GM12878 (cell line): ENCODE measurements around the gene NPL. TPM values are rescaled to one million over a fixed set of nuclear protein-coding genes. Genes with fewer than 3 reads are reported as not detected.

ENCODE experiments used
- ATAC-seq: fragments of 200-7000 bp; cut with Tn5 transposase; 3 replicates; pipeline ENCODE4 v1.9.1; 2020; ENCODE audit warnings: mild to moderate bottlenecking, moderate library complexity
- BruUV-seq: library from RNA; stranded (reverse); fragments of 400-500 nt; replicated peaks from 2 replicates; lab custom pipeline; 2021; lab: Mats Ljungman, UMichigan
- CTCF ChIA-PET: fragments of 300-600 bp; sonication (Branson Sonifier 250); formaldehyde crosslinking; extraction: SDS; loops from one replicate; lab custom pipeline; 2021; ENCODE audit warnings: inconsistent platforms; lab: Yijun Ruan, JAX
- POLR2A ChIA-PET: fragments of 350-600 bp; formaldehyde crosslinking; extraction: SDS; loops from one replicate; lab custom pipeline; 2021; ENCODE audit warnings: inconsistent platforms; lab: Charles Lee
- RAD21 ChIA-PET: fragments of 300-600 bp; sonication (Branson Sonifier 250); formaldehyde crosslinking; loops from one replicate; lab custom pipeline; 2023; ENCODE audit warnings: antibody characterized with exemption; ENCODE audit not compliant: unreplicated experiment; lab: Charles Lee
- SMC1A ChIA-PET: fragments of 300-600 bp; sonication (Branson Sonifier 250); formaldehyde crosslinking; loops from one replicate; lab custom pipeline; 2023; ENCODE audit not compliant: unreplicated experiment, uncharacterized antibody; lab: Charles Lee
- DNase-seq: peaks from one replicate; pipeline ENCODE4 v3.0.0-alpha.2; 2011; ENCODE audit warnings: low read depth, low spot score
- FAIRE-seq: peaks from 3 replicates; lab custom pipeline; 2011; peaks lifted over from hg19 to GRCh38; lab: Jason Lieb, UNC
- H2AFZ ChIP-seq: 2 replicates; pipeline ENCODE4 v1.6.0; 2011; ENCODE audit warnings: low read depth, low read length, control low read depth; ENCODE audit not compliant: control insufficient read depth
- H3K27ac ChIP-seq: 2 replicates; pipeline ENCODE4 v1.5.1; 2011; ENCODE audit warnings: control low read depth; ENCODE audit not compliant: control insufficient read depth, insufficient read depth
- H3K27me3 ChIP-seq, 2 experiments: replicated peaks in 1 of 2; 2 replicates each; pipeline versions ENCODE4 v1.6.0 to v1.6.1; 2011; ENCODE audit warnings: low read length in 1 of 2; ENCODE audit not compliant: control insufficient read depth in 2 of 2, insufficient read depth in 2 of 2
- H3K36me3 ChIP-seq, 2 experiments: 2 replicates each; pipeline ENCODE4 v1.5.1; 2011; ENCODE audit warnings: low read length in 1 of 2; ENCODE audit not compliant: control insufficient read depth in 2 of 2, insufficient read depth in 2 of 2
- H3K4me1 ChIP-seq: 2 replicates; pipeline ENCODE4 v1.6.1; 2011; ENCODE audit warnings: mild to moderate bottlenecking, low read length, moderate library complexity, mixed read lengths; ENCODE audit not compliant: control insufficient read depth, insufficient read depth
- H3K4me2 ChIP-seq: 2 replicates; pipeline ENCODE4 v1.6.0; 2011; ENCODE audit warnings: control low read depth; ENCODE audit not compliant: control insufficient read depth, insufficient read depth
- H3K4me3 ChIP-seq: fragments of 200-600 bp; sonication (generic); 2 replicates; pipeline ENCODE4 v1.5.1; 2016
- H3K79me2 ChIP-seq: 2 replicates; pipeline ENCODE4 v1.6.0; 2011; ENCODE audit warnings: low read length; ENCODE audit not compliant: control insufficient read depth, insufficient read depth
- H3K9ac ChIP-seq: 2 replicates; pipeline ENCODE4 v1.8.0; 2011; ENCODE audit warnings: low read length, control low read depth, mixed read lengths; ENCODE audit not compliant: control insufficient read depth, insufficient read depth
- H3K9me3 ChIP-seq: replicated peaks from 3 replicates; pipeline ENCODE4 v1.5.1; 2011; ENCODE audit warnings: mild to moderate bottlenecking, low read length; ENCODE audit not compliant: control insufficient read depth, insufficient read depth
- H4K20me1 ChIP-seq: 2 replicates; pipeline ENCODE4 v1.6.0; 2011; ENCODE audit not compliant: control insufficient read depth, insufficient read depth
- CHD2 ChIP-seq: IDR thresholded peaks from 2 replicates; pipeline ENCODE4 v1.6.1; 2011; ENCODE audit warnings: low read depth, low read length, improper control_type of control experiment, borderline replicate concordance
- CREM ChIP-seq: IDR thresholded peaks from 2 replicates; pipeline ENCODE4 v1.6.1; 2014; ENCODE audit warnings: antibody characterized with exemption, low read depth
- EP300 ChIP-seq, 2 experiments: fragments of 150-350 bp in 1 of 2; IDR thresholded peaks; 2 replicates each; pipeline ENCODE4 v1.6.1; 2011 to 2012; ENCODE audit warnings: low read depth in 2 of 2, low read length in 2 of 2, borderline replicate concordance in 1 of 2, improper control_type of control experiment in 1 of 2, inconsistent platforms in 1 of 2; ENCODE audit not compliant: control insufficient read depth in 1 of 2
- GABPA ChIP-seq: IDR thresholded peaks from 2 replicates; pipeline ENCODE4 v1.6.1; 2014; ENCODE audit warnings: antibody characterized with exemption, low read depth, mild to moderate bottlenecking, inconsistent platforms
- RBBP5 ChIP-seq: fragments of 200-600 bp; sonication (generic); conservative IDR thresholded peaks from 2 replicates; pipeline ENCODE4 v1.6.1; 2016
- SIX5 ChIP-seq: IDR thresholded peaks from 2 replicates; pipeline ENCODE4 v1.6.1; 2011; ENCODE audit warnings: mild to moderate bottlenecking, low read depth, low read length, moderate library complexity; ENCODE audit not compliant: severe bottlenecking
- SMARCA5 ChIP-seq: fragments of 450-650 bp; IDR thresholded peaks from 2 replicates; pipeline ENCODE4 v1.6.1; 2017; ENCODE audit warnings: mild to moderate bottlenecking
- SPI1 ChIP-seq: IDR thresholded peaks from 2 replicates; pipeline ENCODE4 v1.6.1; 2011; ENCODE audit warnings: low read depth, mild to moderate bottlenecking, low read length, moderate library complexity, borderline replicate concordance; ENCODE audit not compliant: insufficient read depth
- TBL1XR1 ChIP-seq: IDR thresholded peaks from 2 replicates; pipeline ENCODE4 v1.6.1; 2012; ENCODE audit warnings: low read depth, low read length, improper control_type of control experiment
- YY1 ChIP-seq: IDR thresholded peaks from 2 replicates; pipeline ENCODE4 v1.6.1; 2011; ENCODE audit warnings: low read depth, mild to moderate bottlenecking, low read length
- WGBS: methylation state at CpG from one replicate; pipeline ENCODE4 v1.1.6; 2016; ENCODE audit warnings: low lambda C conversion rate; ENCODE audit not compliant: insufficient replicate concordance, insufficient coverage; ENCODE audit errors: missing lambda C conversion rate; 5-methylcytosine and 5-hydroxymethylcytosine counted together
- in situ Hi-C: fragments of 300-500 bp; cut with MboI; formaldehyde crosslinking; loops from 9 replicates; pipeline ENCODE4 v1.14.3; 2018; ENCODE audit warnings: mixed read lengths
- intact Hi-C: fragments of 100-400 bp; cut with micrococcal nuclease; formaldehyde crosslinking; loops from one replicate; pipeline ENCODE4 v1.14.2; 2022; ENCODE audit not compliant: unreplicated experiment
- polyA plus RNA-seq, 11 experiments: library from polyadenylated mRNA; depleted of rRNA in 4 of 11; unstranded in 6 of 11; stranded (reverse) in 5 of 11; fragments of >200 nt; fragmentation: Nextera tagmentation in 4 of 11; fragmentation: Illumina TruSeq in 1 of 11; extraction: Ambion mirVana in 4 of 11; extraction: Trizol in 1 of 11; gene quantifications; 1 replicate in 1 of 11; 2 replicates in 10 of 11; pipeline versions ENCODE4 v1.2.1 to v1.2.3, GENCODE V29; 2011 to 2016; ENCODE audit warnings: inconsistent platforms in 2 of 11, missing spikeins in 2 of 11, low read depth in 1 of 11
- total RNA-seq, 4 experiments: library from RNA; depleted of rRNA in 3 of 4; stranded (reverse); fragments of >200 nt in 3 of 4; fragmentation: Illumina TruSeq in 1 of 4; extraction: Trizol in 1 of 4; gene quantifications; 2 replicates each; pipeline versions ENCODE4 v1.2.1 to v1.2.3, GENCODE V29; 2013 to 2021
- TF ChIP-seq, protein P1 (sequence below), 3 experiments: IDR thresholded peaks in 2 of 3; conservative IDR thresholded peaks in 1 of 3; 2 replicates each; pipeline ENCODE4 v1.5.1; 2011; ENCODE audit warnings: low read depth in 3 of 3, low read length in 3 of 3, mild to moderate bottlenecking in 3 of 3, control low read depth in 2 of 3, moderate library complexity in 2 of 3, inconsistent platforms in 1 of 3, mixed read lengths in 1 of 3; ENCODE audit not compliant: control insufficient read depth in 2 of 3, insufficient read depth in 1 of 3; ENCODE audit errors: extremely low read depth in 1 of 3

Gene NPL
- total and polyA plus RNA-seq, 10 of the 15 experiments (the other 5 are each of a cell fraction or from before 2014, with no cell fraction given): 5.3 to 19.2 (median 10.0) TPM

DNA sequence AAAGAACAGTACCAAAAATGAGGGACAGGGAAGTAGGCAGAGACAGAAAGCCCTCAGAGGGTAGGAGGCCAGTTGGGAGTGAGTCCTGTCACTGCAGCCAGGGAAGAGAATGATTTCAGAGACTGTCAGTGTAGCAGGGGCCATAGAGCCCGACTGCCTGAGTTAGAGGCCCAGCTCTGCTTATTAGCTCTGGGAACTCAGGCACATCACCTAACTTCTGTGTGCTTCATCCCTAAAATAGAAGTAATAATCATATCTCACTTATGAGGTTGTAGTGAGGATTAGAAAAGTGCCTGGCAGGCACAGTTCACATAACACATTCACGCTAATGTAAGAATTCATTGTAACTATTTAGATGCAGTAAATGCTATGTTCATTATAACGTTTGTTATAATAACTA lies 18.3 kb downstream of the NPL start:
- Histone ChIP-seq H3K4me1 (no peaks in the 10 kb centered on the region), H4K20me1 (no peaks in the 10 kb centered on the region), H3K27ac (no peak overlapping the region), H3K9ac (no peak overlapping the region), H2AFZ (no peak overlapping the region), H3K4me3 (no peak overlapping the region), H3K27me3 (no peaks in the 10 kb centered on the region), H3K79me2 (no peaks in the 10 kb centered on the region), H3K4me2 (no peak overlapping the region), H3K36me3 (no peaks in the 10 kb centered on the region), H3K9me3 (no peaks in the 10 kb centered on the region)
- FAIRE-seq (no peak), ATAC-seq (no peak), DNase-seq (no peak)
- POLR2A ChIA-PET: interaction anchor here (0.6 kb wide), 1 partner anchor 10 kb away, joined by 7 read pairs; no protein-coding TSS in a partner anchor
- no TSS peak for BruUV-seq
- in situ Hi-C loops: no loop called here
- intact Hi-C loops: no loop called here
- CTCF ChIA-PET: no interaction called here
- SMC1A ChIA-PET: interaction anchor here (1.2 kb wide), 1 partner anchor 209 kb away, joined by 3 read pairs; no protein-coding TSS in a partner anchor
- RAD21 ChIA-PET: interaction anchor here (0.7 kb wide), 1 partner anchor 16 kb away, joined by 3 read pairs; no protein-coding TSS in a partner anchor
- TF ChIP-seq SMARCA5 (no peak), CHD2 (no peak), CREM (no peak), SIX5 (no peak), SPI1 (no peak), TBL1XR1 (no peak), RBBP5 (no peak), YY1 (no peak), GABPA (no peak), EP300 (IDR thresholded peaks at IDR 0.05; ENCODE audit: borderline replicate concordance in 1 of 2, control insufficient read depth in 1 of 2, low read depth in 2 of 2, low read length in 2 of 2) (no peak)
- TF ChIP-seq, protein P1, sequence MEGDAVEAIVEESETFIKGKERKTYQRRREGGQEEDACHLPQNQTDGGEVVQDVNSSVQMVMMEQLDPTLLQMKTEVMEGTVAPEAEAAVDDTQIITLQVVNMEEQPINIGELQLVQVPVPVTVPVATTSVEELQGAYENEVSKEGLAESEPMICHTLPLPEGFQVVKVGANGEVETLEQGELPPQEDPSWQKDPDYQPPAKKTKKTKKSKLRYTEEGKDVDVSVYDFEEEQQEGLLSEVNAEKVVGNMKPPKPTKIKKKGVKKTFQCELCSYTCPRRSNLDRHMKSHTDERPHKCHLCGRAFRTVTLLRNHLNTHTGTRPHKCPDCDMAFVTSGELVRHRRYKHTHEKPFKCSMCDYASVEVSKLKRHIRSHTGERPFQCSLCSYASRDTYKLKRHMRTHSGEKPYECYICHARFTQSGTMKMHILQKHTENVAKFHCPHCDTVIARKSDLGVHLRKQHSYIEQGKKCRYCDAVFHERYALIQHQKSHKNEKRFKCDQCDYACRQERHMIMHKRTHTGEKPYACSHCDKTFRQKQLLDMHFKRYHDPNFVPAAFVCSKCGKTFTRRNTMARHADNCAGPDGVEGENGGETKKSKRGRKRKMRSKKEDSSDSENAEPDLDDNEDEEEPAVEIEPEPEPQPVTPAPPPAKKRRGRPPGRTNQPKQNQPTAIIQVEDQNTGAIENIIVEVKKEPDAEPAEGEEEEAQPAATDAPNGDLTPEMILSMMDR (IDR thresholded peaks at IDR 0.05 in 2 of 3, conservative IDR thresholded peaks at IDR 0.05 in 1 of 3; ENCODE audit: control insufficient read depth in 2 of 3, extremely low read depth in 1 of 3, insufficient read depth in 1 of 3, low read depth in 3 of 3, low read length in 3 of 3): no peak
- WGBS: 67% methylated on average over 3 of the region's 3 CpGs
